Measurements from ENCODE around the gene TMEM181.
A peak's percentile ranks its signal among the peaks of the same experiment; 100 is the strongest.
"Not testable (repeated sequence)": the region's sequence is repeated elsewhere in the genome, so short reads cannot be mapped to it uniquely, and the experiment has no call there.

The TMEM181 gene

GRCh38 chr6:158521759-158522158 lies 38.1 kb upstream of the TMEM181 start:
- no peaks in the 10 kb centered on the region for H3K36me3 ChIP-seq (ENCODE audit: control insufficient read depth in 1 of 2, insufficient read depth in 2 of 2, low read length in 2 of 2)
- no peaks in the 10 kb centered on the region for H3K9me3 ChIP-seq (ENCODE audit: control insufficient read depth in 1 of 2, low read length in 2 of 2)
- H3K4me1 ChIP-seq (ENCODE audit: control insufficient read depth in 1 of 2, insufficient read depth in 2 of 2, low read length in 2 of 2) = peaks cover 6 to 8% of the 10 kb centered on the region in 2 donors
- H3K27me3 ChIP-seq (ENCODE audit: low read depth, low read length) = peaks cover 13% of the 10 kb centered on the region
- no peak overlapping the region for H3K4me3 ChIP-seq (ENCODE audit: low read depth in 1 of 2, low read length in 2 of 2)
- H3K27ac ChIP-seq (ENCODE audit: low read length) = no peak overlapping the region

DNA sequence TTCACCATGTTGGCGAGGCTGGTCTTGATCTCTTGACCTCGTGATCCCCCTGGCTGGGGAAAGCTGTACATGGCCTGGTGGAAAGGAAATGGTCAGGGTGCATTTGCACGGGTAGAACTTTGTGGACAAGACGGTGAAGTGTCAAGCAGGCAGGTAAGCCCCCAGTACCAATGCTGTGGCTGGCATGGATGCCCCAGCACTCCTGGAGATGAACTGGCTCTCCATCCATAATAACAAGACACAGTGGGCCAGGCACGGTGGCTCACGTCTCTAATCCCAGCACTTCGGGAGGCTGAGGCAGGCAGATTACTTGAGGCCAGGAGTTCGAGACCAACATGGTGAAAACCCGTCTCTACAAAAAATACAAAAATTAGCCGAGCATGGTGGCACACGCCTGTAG lies 37.3 kb upstream of the TMEM181 start:
- H3K27ac ChIP-seq (ENCODE audit: low read length) = no peak overlapping the region
- no peak overlapping the region for H3K4me3 ChIP-seq (ENCODE audit: low read depth in 1 of 2, low read length in 2 of 2)
- H3K4me1 ChIP-seq (ENCODE audit: control insufficient read depth in 1 of 2, insufficient read depth in 2 of 2, low read length in 2 of 2) = peaks cover 6 to 8% of the 10 kb centered on the region in 2 donors
- H3K9me3 ChIP-seq (ENCODE audit: control insufficient read depth in 1 of 2, low read length in 2 of 2) = no peaks in the 10 kb centered on the region
- peaks cover 8% of the 10 kb centered on the region for H3K27me3 ChIP-seq (ENCODE audit: low read depth, low read length)
- H3K36me3 ChIP-seq (ENCODE audit: control insufficient read depth in 1 of 2, insufficient read depth in 2 of 2, low read length in 2 of 2) = no peaks in the 10 kb centered on the region

DNA sequence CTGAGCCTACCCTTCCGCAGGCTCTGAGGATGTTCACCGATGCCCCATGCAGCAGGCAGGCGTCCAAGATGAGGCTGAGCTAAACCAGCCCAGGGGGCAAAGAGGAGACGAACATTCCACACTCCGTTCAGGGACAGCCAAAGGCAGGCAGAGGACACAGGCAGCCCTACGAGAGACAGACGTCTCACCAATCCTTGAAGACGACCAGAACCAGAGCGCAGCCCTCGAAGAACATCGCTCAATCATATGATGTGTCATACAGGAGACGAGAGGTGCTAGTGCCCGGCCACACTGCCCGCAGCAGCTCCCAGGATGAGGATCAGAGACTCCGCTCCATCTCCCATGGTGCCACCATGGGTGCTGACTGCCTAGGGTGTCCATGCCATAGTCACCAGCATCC lies 35.6 kb upstream of the TMEM181 start:
- Histone ChIP-seq H3K4me3 (ENCODE audit: low read depth in 1 of 2, low read length in 2 of 2) (no peak overlapping the region), H3K27ac (ENCODE audit: low read length) (no peak overlapping the region), H3K27me3 (ENCODE audit: low read depth, low read length) (no peaks in the 10 kb centered on the region), H3K36me3 (ENCODE audit: control insufficient read depth in 1 of 2, insufficient read depth in 2 of 2, low read length in 2 of 2) (no peaks in the 10 kb centered on the region), H3K4me1 (ENCODE audit: control insufficient read depth in 1 of 2, insufficient read depth in 2 of 2, low read length in 2 of 2) (no peaks in the 10 kb centered on the region), H3K9me3 (ENCODE audit: control insufficient read depth in 1 of 2, low read length in 2 of 2) (no peaks in the 10 kb centered on the region)

DNA sequence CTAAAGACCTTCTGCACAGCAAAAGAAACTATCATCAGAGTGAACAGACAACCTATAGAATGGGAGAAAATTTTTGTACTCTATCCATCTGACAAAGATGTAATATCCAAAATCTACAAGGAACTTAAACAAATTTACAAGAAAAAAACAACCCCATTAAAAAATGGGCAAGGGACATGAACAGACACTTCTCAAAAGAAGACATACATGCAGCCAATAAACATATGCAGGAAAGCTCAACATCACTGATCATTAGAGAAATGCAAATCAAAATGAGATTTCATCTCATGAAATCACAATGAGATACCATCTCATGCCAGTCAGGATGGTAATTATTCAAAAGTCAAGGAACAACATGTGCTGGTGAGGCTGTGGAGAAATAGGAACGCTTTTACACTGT lies 32.0 kb upstream of the TMEM181 start:
- H3K27ac ChIP-seq (ENCODE audit: low read length); H3K4me1 ChIP-seq (ENCODE audit: control insufficient read depth in 1 of 2, insufficient read depth in 2 of 2, low read length in 2 of 2); H3K4me3 ChIP-seq (ENCODE audit: low read depth in 1 of 2, low read length in 2 of 2); H3K9me3 ChIP-seq (ENCODE audit: control insufficient read depth in 1 of 2, low read length in 2 of 2); H3K36me3 ChIP-seq (ENCODE audit: control insufficient read depth in 1 of 2, insufficient read depth in 2 of 2, low read length in 2 of 2); H3K27me3 ChIP-seq (ENCODE audit: low read depth, low read length): not testable (repeated sequence)

GRCh38 chr6:158528826-158529225 lies 31.1 kb upstream of the TMEM181 start:
- no peaks in the 10 kb centered on the region for H3K36me3 ChIP-seq (ENCODE audit: control insufficient read depth in 1 of 2, insufficient read depth in 2 of 2, low read length in 2 of 2)
- H3K9me3 ChIP-seq (ENCODE audit: control insufficient read depth in 1 of 2, low read length in 2 of 2) = no peaks in the 10 kb centered on the region
- H3K4me1 ChIP-seq (ENCODE audit: control insufficient read depth in 1 of 2, insufficient read depth in 2 of 2, low read length in 2 of 2) = no peaks in the 10 kb centered on the region
- H3K27ac ChIP-seq (ENCODE audit: low read length) = no peak overlapping the region
- H3K27me3 ChIP-seq (ENCODE audit: low read depth, low read length) = no peaks in the 10 kb centered on the region
- H3K4me3 ChIP-seq (ENCODE audit: low read depth in 1 of 2, low read length in 2 of 2) = no peak overlapping the region

- no peak overlapping the region for H3K27ac ChIP-seq (ENCODE audit: low read length)
- no peaks in the 10 kb centered on the region for H3K9me3 ChIP-seq (ENCODE audit: control insufficient read depth in 1 of 2, low read length in 2 of 2)
- H3K4me1 ChIP-seq (ENCODE audit: control insufficient read depth in 1 of 2, insufficient read depth in 2 of 2, low read length in 2 of 2) = no peaks in the 10 kb centered on the region
- no peaks in the 10 kb centered on the region for H3K36me3 ChIP-seq (ENCODE audit: control insufficient read depth in 1 of 2, insufficient read depth in 2 of 2, low read length in 2 of 2)
- H3K27me3 ChIP-seq (ENCODE audit: low read depth, low read length) = no peaks in the 10 kb centered on the region
- no peak overlapping the region for H3K4me3 ChIP-seq (ENCODE audit: low read depth in 1 of 2, low read length in 2 of 2)
These were observed 30.3 kb upstream of the TMEM181 start for GRCh38 chr6:158529629-158530028.

DNA sequence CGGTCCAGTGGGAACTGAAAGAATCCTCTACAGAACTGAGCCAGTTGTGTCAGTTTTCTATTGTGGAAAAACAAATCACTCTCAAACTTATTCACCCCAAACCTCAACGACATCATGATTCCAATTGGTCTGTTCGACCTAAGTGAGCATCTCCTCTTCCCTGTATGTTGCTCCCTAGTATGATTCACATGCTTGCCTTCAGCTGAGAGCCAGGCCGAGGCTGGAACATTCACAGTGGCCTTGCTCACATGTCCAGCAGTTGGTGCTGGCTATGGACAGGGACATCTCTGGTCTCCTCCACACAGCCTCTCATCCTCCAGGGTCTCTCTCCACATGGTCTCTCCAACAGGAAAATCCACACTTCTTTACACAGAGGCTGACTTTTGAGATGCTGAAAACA lies 28.3 kb upstream of the TMEM181 start:
- no peak overlapping the region for H3K27ac ChIP-seq (ENCODE audit: low read length)
- no peaks in the 10 kb centered on the region for H3K27me3 ChIP-seq (ENCODE audit: low read depth, low read length)
- H3K4me1 ChIP-seq (ENCODE audit: control insufficient read depth in 1 of 2, insufficient read depth in 2 of 2, low read length in 2 of 2) = peaks cover 0 to 5% of the 10 kb centered on the region in 2 donors
- H3K4me3 ChIP-seq (ENCODE audit: low read depth in 1 of 2, low read length in 2 of 2) = no peak overlapping the region
- H3K9me3 ChIP-seq (ENCODE audit: control insufficient read depth in 1 of 2, low read length in 2 of 2) = no peaks in the 10 kb centered on the region
- no peaks in the 10 kb centered on the region for H3K36me3 ChIP-seq (ENCODE audit: control insufficient read depth in 1 of 2, insufficient read depth in 2 of 2, low read length in 2 of 2)

GRCh38 chr6:158531970-158532369 lies 27.9 kb upstream of the TMEM181 start:
- no peaks in the 10 kb centered on the region for H3K36me3 ChIP-seq (ENCODE audit: control insufficient read depth in 1 of 2, insufficient read depth in 2 of 2, low read length in 2 of 2)
- H3K27me3 ChIP-seq (ENCODE audit: low read depth, low read length) = no peaks in the 10 kb centered on the region
- no peaks in the 10 kb centered on the region for H3K9me3 ChIP-seq (ENCODE audit: control insufficient read depth in 1 of 2, low read length in 2 of 2)
- H3K4me1 ChIP-seq (ENCODE audit: control insufficient read depth in 1 of 2, insufficient read depth in 2 of 2, low read length in 2 of 2) = peaks cover 0 to 9% of the 10 kb centered on the region in 2 donors
- H3K27ac ChIP-seq (ENCODE audit: low read length) = no peak overlapping the region
- H3K4me3 ChIP-seq (ENCODE audit: low read depth in 1 of 2, low read length in 2 of 2) = no peak overlapping the region

GRCh38 chr6:158536084-158536890 lies 23.6 kb upstream of the TMEM181 start:
- H3K36me3 ChIP-seq (ENCODE audit: control insufficient read depth in 1 of 2, insufficient read depth in 2 of 2, low read length in 2 of 2) = no peaks in the 10 kb centered on the region
- H3K9me3 ChIP-seq (ENCODE audit: control insufficient read depth in 1 of 2, low read length in 2 of 2) = no peaks in the 10 kb centered on the region
- peaks cover 0 to 16% of the 10 kb centered on the region in 2 donors for H3K4me1 ChIP-seq (ENCODE audit: control insufficient read depth in 1 of 2, insufficient read depth in 2 of 2, low read length in 2 of 2)
- H3K27ac ChIP-seq (ENCODE audit: low read length) = no peak overlapping the region
- H3K4me3 ChIP-seq (ENCODE audit: low read depth in 1 of 2, low read length in 2 of 2) = peak overlapping the region; percentile 33 to 87
- H3K27me3 ChIP-seq (ENCODE audit: low read depth, low read length) = no peaks in the 10 kb centered on the region

DNA sequence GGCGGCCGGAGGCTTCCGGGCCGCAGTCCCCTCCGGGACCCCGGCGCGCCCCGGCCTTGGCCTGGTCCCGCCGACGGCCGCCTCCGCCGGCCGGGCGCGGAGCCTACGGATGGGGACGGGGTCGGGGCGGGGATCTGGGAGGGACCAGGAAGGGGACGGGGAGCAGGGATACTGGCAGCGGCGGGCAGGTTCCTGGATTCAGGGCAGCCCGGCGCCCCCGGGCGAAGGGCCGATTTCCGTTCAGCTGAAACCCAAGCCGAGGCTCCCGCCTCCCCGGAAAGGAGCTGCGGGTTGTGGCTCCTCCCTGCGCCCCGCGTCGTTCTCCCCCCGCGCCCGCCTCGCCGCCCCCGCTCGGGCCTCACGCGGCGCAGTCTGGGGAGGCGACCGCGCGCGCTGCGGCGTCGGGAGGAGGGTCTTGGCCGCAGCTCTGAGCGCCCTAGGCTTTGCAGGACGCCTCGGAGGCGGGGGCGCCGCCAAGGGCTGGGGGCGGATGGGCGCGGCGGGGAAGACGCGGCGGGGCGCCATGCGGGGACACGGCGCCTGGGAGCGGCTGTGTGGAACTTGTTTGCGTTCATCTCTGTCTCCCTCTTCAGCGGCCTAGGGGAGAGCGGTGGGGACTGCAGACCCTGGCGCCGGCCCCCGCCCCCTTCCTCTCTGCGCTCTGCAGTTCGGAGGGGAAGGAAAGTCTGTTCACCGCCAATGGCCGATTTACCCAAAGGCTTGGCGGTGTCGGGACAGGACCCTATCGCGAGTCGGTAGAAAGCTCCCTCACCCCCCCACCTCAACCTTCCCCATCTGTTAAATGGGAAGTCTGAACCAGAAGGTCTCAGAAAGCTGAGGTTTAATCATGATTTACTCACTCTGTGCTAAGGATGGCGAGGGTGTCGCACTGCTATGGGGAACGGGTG lies 22.7 kb upstream of the TMEM181 start:
- Histone ChIP-seq H3K27ac (ENCODE audit: low read length) (no peak overlapping the region), H3K4me3 (ENCODE audit: low read depth in 1 of 2, low read length in 2 of 2) (peak overlapping the region in 1 of 2 donors; percentile 87), H3K4me1 (ENCODE audit: control insufficient read depth in 1 of 2, insufficient read depth in 2 of 2, low read length in 2 of 2) (peaks cover 0 to 16% of the 10 kb centered on the region in 2 donors), H3K36me3 (ENCODE audit: control insufficient read depth in 1 of 2, insufficient read depth in 2 of 2, low read length in 2 of 2) (no peaks in the 10 kb centered on the region), H3K27me3 (ENCODE audit: low read depth, low read length) (no peaks in the 10 kb centered on the region), H3K9me3 (ENCODE audit: control insufficient read depth in 1 of 2, low read length in 2 of 2) (no peaks in the 10 kb centered on the region)

GRCh38 chr6:158538741-158539140 lies 21.1 kb upstream of the TMEM181 start:
- no peak overlapping the region for H3K27ac ChIP-seq (ENCODE audit: low read length)

More at GRCh38 chr6:158538741-158539140, 21.1 kb upstream of the TMEM181 start:
- H3K9me3 ChIP-seq (ENCODE audit: control insufficient read depth in 1 of 2, low read length in 2 of 2) = no peaks in the 10 kb centered on the region
- no peaks in the 10 kb centered on the region for H3K27me3 ChIP-seq (ENCODE audit: low read depth, low read length)
- no peaks in the 10 kb centered on the region for H3K36me3 ChIP-seq (ENCODE audit: control insufficient read depth in 1 of 2, insufficient read depth in 2 of 2, low read length in 2 of 2)
- peaks cover 0 to 16% of the 10 kb centered on the region in 2 donors for H3K4me1 ChIP-seq (ENCODE audit: control insufficient read depth in 1 of 2, insufficient read depth in 2 of 2, low read length in 2 of 2)
- no peak overlapping the region for H3K4me3 ChIP-seq (ENCODE audit: low read depth in 1 of 2, low read length in 2 of 2)

Measured in muscle layer of duodenum (tissue), 2 donors.